Measurements from ENCODE around the gene TMEM161A.
"Not testable (repeated sequence)": the region's sequence is repeated elsewhere in the genome, so short reads cannot be mapped to it uniquely, and the experiment has no call there.

TMEM161A gene

DNA sequence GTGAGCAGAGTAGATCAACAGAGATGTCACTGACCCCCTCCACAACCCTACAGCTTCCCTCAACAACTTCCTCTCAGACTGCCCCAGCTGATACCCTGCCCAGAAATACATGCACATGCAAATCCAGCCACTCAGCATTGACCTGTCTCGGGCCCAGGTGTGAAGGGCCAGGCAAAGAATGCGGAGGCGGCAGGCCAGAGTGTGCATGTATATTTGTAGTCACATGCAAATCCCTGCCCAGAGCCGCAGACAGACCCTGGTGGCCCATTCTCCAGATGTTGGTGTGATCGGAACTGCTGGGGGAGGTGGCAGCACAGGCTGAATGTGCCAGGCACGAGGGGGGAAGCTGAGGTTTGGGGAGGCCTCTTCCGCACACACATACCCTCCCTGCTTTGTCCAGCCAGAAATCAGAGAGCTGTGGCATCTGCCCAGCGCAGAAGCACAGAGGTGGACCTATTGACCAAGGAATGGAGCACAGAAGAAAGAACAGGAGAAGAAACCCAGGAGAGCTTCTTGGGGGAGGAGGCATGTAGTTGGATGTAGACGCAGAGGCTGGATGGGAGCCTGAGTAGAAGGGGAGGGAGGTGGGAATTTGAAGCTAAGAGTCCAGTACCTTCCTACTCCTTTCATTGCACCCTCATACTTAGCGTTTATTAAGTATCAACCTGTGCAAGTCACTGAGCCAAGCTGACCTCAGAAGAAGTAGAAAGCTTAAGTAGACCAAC, 17.4 kb upstream of the TMEM161A start:
- in situ Hi-C loops (cut with MboI; ENCODE audit: low sequenced_read_pairs, unreplicated experiment): no loop called here
- peak; percentile 70 for DNase-seq (ENCODE audit: low spot score)
- TF ChIP-seq, protein P1, sequence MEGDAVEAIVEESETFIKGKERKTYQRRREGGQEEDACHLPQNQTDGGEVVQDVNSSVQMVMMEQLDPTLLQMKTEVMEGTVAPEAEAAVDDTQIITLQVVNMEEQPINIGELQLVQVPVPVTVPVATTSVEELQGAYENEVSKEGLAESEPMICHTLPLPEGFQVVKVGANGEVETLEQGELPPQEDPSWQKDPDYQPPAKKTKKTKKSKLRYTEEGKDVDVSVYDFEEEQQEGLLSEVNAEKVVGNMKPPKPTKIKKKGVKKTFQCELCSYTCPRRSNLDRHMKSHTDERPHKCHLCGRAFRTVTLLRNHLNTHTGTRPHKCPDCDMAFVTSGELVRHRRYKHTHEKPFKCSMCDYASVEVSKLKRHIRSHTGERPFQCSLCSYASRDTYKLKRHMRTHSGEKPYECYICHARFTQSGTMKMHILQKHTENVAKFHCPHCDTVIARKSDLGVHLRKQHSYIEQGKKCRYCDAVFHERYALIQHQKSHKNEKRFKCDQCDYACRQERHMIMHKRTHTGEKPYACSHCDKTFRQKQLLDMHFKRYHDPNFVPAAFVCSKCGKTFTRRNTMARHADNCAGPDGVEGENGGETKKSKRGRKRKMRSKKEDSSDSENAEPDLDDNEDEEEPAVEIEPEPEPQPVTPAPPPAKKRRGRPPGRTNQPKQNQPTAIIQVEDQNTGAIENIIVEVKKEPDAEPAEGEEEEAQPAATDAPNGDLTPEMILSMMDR (IDR thresholded peaks at IDR 0.05; ENCODE audit: borderline replicate concordance, control extremely low read depth, extremely low read depth, insufficient read depth, missing control alignments): no peak

DNA sequence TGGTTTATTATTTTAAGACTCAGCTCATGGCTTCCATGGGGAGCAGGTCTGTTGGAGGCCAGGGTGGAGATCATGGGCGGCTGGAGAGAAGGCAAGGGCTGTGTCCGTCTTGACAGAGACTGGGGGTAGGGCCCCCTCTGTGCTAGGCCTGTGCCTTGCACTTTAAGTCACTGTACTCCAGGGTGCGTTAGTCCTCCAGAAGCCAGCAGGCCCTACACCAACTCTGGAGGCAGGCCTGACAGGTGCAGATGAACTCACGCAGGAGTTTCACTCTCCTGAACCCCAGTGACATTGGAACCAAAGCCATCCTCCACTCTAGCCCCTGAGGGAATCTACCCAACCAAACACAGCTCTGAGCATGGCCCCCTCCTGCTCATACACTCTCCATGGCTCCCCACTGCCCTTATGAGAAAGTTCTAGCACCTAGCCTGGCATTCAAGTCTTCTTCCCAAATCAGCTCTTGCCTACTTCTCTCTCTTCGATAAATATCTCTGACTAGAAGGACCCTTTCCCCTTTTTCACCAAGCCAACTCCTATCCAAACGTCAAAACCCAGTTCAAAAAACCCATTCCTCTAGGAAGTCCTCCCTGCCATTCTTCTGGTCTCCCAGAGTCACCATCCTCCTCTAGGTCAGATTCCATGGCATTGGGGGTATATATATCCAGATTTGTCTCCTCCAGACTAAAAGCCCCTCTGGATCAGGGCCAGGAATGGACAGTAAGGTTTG, 16.7 kb upstream of the TMEM161A start:
- TF ChIP-seq, protein P1 (IDR thresholded peaks at IDR 0.05; ENCODE audit: borderline replicate concordance, control extremely low read depth, extremely low read depth, insufficient read depth, missing control alignments): no peak
- no peak for DNase-seq (ENCODE audit: low spot score)
- in situ Hi-C loops (cut with MboI; ENCODE audit: low sequenced_read_pairs, unreplicated experiment): no loop called here

DNA sequence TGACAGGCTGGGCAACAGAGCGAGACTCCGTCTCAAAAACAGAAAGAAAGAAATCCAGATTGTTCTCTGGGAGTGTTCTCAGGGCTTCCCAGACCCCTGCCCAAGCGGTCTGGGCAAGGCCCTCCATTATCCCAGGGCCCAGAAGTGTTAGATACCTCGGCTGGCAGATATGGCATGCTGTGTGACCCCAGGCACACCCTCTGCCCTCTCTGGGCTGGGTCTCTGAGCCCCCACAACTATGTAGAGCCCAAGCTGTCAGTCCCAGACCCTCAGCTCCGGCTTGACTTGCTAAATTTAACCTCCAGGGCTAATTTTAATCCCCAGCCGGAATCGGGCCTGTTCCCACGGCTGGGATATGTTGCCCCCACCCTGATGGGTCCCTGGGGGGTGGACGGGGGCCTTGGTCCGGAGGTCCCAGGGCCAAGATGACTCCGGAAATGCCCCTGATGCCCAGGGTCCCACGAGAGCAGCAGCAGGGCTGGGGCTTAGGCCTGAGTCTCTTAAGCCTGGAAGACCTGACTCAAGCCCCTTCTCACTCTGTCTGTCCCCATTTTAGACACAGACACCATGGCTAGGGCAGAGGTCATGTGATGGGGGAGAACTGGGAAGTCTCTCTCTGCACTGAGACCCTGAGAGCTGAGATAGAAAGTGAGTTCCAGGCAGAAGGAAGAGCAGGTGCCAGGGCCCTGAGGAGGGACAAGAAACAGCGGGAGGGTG, 14.5 kb upstream of the TMEM161A start:
- no peak for DNase-seq (ENCODE audit: low spot score)
- in situ Hi-C loops (cut with MboI; ENCODE audit: low sequenced_read_pairs, unreplicated experiment): no loop called here
- TF ChIP-seq, protein P1 (IDR thresholded peaks at IDR 0.05; ENCODE audit: borderline replicate concordance, control extremely low read depth, extremely low read depth, insufficient read depth, missing control alignments): no peak

DNA sequence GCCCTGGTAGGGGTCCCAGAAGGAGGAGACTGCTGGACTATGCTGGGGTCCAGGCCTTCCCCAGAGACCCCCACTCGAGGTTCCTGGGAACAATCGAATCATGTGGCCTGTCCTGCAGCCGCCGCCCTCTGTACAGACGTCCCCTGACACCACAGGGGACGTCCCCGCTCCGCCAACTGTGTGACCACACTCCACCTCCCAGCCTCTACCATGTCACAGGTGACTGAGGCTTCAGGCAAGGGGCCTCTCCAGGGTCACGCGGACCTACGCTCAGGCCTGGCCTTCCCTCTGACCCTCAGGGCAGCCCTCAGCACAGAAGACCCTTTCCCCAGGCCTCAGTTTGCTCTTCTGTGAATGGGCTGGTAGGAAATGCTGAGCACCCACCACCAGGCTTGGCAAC, 13.1 kb upstream of the TMEM161A start:
- peak; percentile 73 for DNase-seq (ENCODE audit: low spot score)
- TF ChIP-seq, protein P1 (IDR thresholded peaks at IDR 0.05; ENCODE audit: borderline replicate concordance, control extremely low read depth, extremely low read depth, insufficient read depth, missing control alignments): no peak
- in situ Hi-C loops (cut with MboI; ENCODE audit: low sequenced_read_pairs, unreplicated experiment): no loop called here

DNA sequence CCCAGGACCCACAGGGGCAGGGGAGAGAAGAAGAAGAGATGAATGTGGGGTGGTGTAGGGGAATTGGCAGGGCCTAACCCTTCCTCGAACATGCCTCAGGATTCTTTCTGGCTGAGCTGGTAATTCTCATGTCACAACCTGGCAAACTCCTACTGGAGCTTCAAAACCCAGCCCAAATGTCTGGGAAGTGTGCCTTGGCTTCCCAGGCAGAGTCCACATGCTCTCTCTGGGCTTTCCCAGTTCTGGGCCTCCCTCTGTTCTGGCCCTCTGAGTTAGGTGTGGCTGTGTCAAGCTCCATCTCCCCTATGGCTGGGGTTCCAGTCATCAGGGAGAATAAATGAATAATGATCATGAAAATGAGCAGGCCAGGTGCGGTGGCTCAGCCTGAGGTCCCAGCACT, 11.2 kb upstream of the TMEM161A start:
- no peak for DNase-seq (ENCODE audit: low spot score)
- TF ChIP-seq, protein P1 (IDR thresholded peaks at IDR 0.05; ENCODE audit: borderline replicate concordance, control extremely low read depth, extremely low read depth, insufficient read depth, missing control alignments): no peak
- in situ Hi-C loops (cut with MboI; ENCODE audit: low sequenced_read_pairs, unreplicated experiment): no loop called here

DNA sequence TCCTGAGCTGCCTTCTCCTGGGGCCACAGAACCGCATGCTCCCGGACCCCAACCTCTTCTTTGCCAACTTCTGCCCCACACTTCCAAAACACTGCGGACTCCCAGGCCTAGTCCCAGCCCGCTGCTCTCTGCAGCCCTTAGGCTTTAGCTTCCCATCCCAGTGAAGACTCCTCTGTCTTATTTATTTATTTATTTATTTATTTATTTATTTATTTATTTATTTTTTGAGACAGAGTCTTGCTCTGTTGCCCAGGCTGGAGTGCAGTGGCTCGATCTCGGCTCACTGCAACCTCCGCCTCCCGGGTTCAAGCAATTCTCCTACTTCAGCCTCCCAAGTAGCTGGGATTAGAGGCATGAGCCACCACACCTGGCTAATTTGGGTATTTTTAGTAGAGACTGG, 10.2 kb upstream of the TMEM161A start:
- in situ Hi-C loops (cut with MboI; ENCODE audit: low sequenced_read_pairs, unreplicated experiment); DNase-seq (ENCODE audit: low spot score): not testable (repeated sequence)

DNA sequence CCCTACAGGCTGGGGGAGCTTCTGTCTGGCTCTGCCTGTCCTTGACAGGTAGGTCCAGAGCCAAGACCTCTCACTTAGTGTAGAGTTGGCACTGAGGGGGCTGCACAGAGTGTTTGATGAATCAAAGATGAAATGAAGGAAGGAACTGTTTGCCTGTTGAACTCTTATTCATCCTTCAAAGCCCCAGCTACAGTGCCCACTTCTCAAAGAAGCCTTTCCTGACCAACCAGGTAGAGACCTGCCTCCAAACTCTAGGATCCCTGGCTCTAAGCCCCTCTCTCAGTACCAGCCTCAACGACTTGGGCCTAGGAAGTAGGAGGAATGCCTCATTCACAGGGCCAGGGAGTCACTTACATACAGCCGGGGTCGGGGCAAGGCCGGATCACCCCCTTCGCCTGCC, 9.1 kb upstream of the TMEM161A start:
- TF ChIP-seq, protein P1 (IDR thresholded peaks at IDR 0.05; ENCODE audit: borderline replicate concordance, control extremely low read depth, extremely low read depth, insufficient read depth, missing control alignments): no peak
- in situ Hi-C loops (cut with MboI; ENCODE audit: low sequenced_read_pairs, unreplicated experiment): no loop called here
- DNase-seq (ENCODE audit: low spot score): no peak
